Testis (tissue), 3 donors: Measurements from ENCODE around the gene ZMIZ1. TPM values are rescaled to one million over a fixed set of nuclear protein-coding genes. Genes with fewer than 3 reads are reported as not detected.

Source experiments
- DNase-seq: peaks from one replicate; pipeline ENCODE4 v3.0.0-alpha.2; 2019
- H3K27ac ChIP-seq, 2 donors: fragments of 200-600 bp; sonication (generic); one replicate each; pipeline ENCODE4 v1.5.1; 2019
- H3K27me3 ChIP-seq: fragments of 200-600 bp; sonication (generic); one replicate; pipeline ENCODE4 v1.5.1; 2019
- H3K36me3 ChIP-seq: fragments of 200-600 bp; sonication (generic); one replicate; pipeline ENCODE4 v1.5.1; 2017; ENCODE audit warnings: low read depth; ENCODE audit errors: missing control alignments
- H3K4me1 ChIP-seq: fragments of 200-600 bp; sonication (generic); one replicate; pipeline ENCODE4 v1.5.1; 2019
- H3K4me3 ChIP-seq, 2 donors: fragments of 200-600 bp; sonication (generic); one replicate each; pipeline ENCODE4 v1.5.1; 2017 to 2019
- H3K9me3 ChIP-seq: fragments of 200-600 bp; sonication (generic); one replicate; pipeline ENCODE4 v1.5.1; 2017
- POLR2A ChIP-seq: fragments of 450-650 bp; IDR thresholded peaks from one replicate; pipeline ENCODE4 v1.6.1; 2017; ENCODE audit warnings: antibody characterized with exemption, mild to moderate bottlenecking, moderate library complexity
- WGBS, 2 donors: methylation state at CpG; one replicate each; pipeline ENCODE4 v1.1.5; 2018; 5-methylcytosine and 5-hydroxymethylcytosine counted together
- intact Hi-C: fragments of 100-400 bp; cut with DNase I; formaldehyde crosslinking; loops from one replicate; pipeline ENCODE4 v1.15.1; 2023; ENCODE audit warnings: low total_unique reads
- polyA plus RNA-seq: library from polyadenylated mRNA; stranded (reverse); fragments of 350-450 nt; fragmentation: Illumina TruSeq; extraction: RNeasy Lipid Tissue Mini Kit (QIAGEN cat#74804); gene quantifications from one replicate; pipeline ENCODE4 v1.2.3, GENCODE V29; 2014; ENCODE audit warnings: low read depth, low replicate concordance; ENCODE audit not compliant: insufficient read depth
- total RNA-seq, 2 donors: library from RNA; depleted of rRNA; stranded (reverse); fragments of >200 nt; gene quantifications; one replicate each; pipeline ENCODE4 v1.2.3, GENCODE V29; 2016
- TF ChIP-seq, protein P1 (sequence below), 3 experiments: fragments of 450-650 bp in 2 of 3; fragments of 200-600 bp in 1 of 3; sonication (generic) in 1 of 3; IDR thresholded peaks; one replicate each; pipeline ENCODE4 v1.5.1; 2016 to 2019; ENCODE audit warnings: antibody characterized with exemption in 3 of 3, mild to moderate bottlenecking in 2 of 3, moderate library complexity in 1 of 3

ZMIZ1 gene
- total and polyA plus RNA-seq, 3 donors from 2014 or later, result 15.2 to 22.0 (median 18.8) TPM

DNA sequence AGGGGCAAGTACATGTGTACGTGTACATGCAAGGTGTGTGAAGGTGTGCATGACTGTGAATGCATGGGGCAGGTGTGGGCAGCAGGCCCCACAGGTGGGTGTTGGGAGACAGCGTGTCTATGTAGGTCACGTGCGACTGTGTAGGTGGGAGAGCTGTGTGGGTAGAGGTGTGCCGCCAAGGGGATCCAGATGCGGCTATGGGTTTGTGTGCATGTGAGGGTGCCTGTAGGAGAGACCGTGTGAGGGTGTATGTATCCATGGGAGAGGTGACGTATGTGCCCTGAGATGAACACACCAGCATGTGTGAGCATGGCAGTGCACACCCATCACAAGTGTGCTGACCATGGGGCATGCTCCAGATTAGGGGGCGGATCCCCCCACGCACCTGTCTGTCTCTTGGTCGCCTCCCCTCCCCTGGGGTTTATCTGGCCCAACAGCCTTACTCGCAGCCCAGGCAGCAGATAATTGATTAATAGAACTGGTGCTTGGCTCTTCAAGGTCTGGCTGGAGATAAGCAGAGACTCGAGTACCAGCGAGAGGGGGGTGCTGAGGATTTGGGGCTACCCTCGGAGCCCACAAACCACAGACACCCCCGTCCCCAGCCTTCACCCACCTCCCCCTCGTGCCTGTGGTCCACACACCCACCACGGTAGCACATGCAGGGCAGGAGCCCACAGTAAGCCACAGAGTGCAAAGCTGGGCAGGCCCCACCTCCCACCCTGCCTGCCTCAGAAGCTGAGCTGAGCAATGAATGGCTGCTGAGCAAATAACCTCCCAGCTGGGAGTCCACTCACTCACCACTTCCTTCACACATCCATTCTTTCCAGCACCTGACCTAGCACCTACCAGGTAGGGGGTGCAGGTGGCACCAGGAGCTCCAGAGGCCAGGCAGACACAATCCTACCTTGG lies 41.4 kb upstream of the ZMIZ1 start:
- Histone ChIP-seq H3K4me3 (no peak overlapping the region), H3K27ac (no peak overlapping the region), H3K27me3 (no peaks in the 10 kb centered on the region), H3K9me3 (no peaks in the 10 kb centered on the region), H3K36me3 (no peaks in the 10 kb centered on the region), H3K4me1 (peaks cover 5% of the 10 kb centered on the region)
- intact Hi-C loops, result no loop called here
- TF ChIP-seq POLR2A, result no peak
- TF ChIP-seq, protein P1, sequence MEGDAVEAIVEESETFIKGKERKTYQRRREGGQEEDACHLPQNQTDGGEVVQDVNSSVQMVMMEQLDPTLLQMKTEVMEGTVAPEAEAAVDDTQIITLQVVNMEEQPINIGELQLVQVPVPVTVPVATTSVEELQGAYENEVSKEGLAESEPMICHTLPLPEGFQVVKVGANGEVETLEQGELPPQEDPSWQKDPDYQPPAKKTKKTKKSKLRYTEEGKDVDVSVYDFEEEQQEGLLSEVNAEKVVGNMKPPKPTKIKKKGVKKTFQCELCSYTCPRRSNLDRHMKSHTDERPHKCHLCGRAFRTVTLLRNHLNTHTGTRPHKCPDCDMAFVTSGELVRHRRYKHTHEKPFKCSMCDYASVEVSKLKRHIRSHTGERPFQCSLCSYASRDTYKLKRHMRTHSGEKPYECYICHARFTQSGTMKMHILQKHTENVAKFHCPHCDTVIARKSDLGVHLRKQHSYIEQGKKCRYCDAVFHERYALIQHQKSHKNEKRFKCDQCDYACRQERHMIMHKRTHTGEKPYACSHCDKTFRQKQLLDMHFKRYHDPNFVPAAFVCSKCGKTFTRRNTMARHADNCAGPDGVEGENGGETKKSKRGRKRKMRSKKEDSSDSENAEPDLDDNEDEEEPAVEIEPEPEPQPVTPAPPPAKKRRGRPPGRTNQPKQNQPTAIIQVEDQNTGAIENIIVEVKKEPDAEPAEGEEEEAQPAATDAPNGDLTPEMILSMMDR (IDR thresholded peaks at IDR 0.05), result no peak
- WGBS, 2 donors, result 63 to 86% methylated on average over 9 to 18 of the region's 18 CpGs
- DNase-seq, result no peak

DNA sequence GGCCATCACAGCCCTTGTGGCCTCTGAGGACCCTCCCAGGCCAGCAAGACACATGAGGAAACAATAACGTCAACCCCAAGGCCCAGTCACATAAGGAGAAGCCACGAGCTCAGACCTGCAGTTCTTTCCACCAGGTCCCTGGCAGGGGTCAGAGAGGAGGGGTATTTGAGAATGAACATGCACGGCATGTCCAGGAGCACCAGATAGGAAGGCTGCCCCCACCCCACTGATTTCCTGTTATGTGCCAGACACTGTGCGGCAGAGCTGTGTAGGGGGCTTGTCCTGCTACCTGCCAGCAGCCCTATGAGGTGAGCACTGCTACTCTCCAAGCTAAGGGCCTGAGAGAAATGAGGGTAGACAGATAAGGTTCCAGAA lies 40.7 kb upstream of the ZMIZ1 start:
- peaks cover 5% of the 10 kb centered on the region for H3K4me1 ChIP-seq
- intact Hi-C loops, result no loop called here
- DNase-seq, result no peak
- no peaks in the 10 kb centered on the region for H3K36me3 ChIP-seq
- no peaks in the 10 kb centered on the region for H3K27me3 ChIP-seq
- no peaks in the 10 kb centered on the region for H3K9me3 ChIP-seq
- WGBS, 2 donors, result 84 to 88% methylated on average over 4 of the region's 4 CpGs
- no peak overlapping the region for H3K27ac ChIP-seq
- no peak overlapping the region for H3K4me3 ChIP-seq
- TF ChIP-seq, protein P1 (IDR thresholded peaks at IDR 0.05), result no peak
- TF ChIP-seq POLR2A, result no peak

DNA sequence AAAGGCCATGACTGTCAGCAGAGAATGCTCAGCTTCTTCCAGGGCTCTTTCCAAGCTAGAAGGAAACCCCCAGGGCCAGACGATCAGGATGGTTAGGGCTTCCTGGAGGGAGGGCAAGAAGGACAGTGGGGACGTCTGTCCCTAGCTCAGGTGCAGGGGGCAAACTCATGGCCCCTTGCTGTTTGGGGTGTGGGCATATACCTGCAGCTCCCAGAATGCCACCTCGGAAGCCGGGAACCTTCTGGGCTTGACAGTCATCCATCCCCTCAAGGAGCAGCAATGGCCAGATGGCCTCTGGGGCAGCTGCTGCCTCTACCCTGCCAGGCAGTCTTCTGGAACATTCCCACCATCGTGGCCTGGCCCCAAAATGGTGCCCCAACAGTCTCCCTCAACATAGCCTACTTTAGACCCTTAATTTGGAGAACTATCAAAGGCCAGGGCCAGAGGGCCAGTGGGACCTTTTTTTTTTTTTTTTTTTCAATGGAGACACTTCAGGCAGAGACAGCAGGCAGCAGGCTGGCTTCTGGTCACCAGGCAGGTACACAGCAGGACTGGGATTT lies 40.2 kb upstream of the ZMIZ1 start:
- Histone ChIP-seq H3K4me1 (peaks cover under 1% of the 10 kb centered on the region), H3K27ac (no peak overlapping the region), H3K36me3 (no peaks in the 10 kb centered on the region), H3K27me3 (no peaks in the 10 kb centered on the region), H3K9me3 (no peaks in the 10 kb centered on the region), H3K4me3 (no peak overlapping the region)
- TF ChIP-seq, protein P1 (IDR thresholded peaks at IDR 0.05), result no peak
- TF ChIP-seq POLR2A, result no peak
- intact Hi-C loops, result no loop called here
- 92 to 95% methylated on average over 5 of the region's 5 CpGs for WGBS, 2 donors
- no peak for DNase-seq

DNA sequence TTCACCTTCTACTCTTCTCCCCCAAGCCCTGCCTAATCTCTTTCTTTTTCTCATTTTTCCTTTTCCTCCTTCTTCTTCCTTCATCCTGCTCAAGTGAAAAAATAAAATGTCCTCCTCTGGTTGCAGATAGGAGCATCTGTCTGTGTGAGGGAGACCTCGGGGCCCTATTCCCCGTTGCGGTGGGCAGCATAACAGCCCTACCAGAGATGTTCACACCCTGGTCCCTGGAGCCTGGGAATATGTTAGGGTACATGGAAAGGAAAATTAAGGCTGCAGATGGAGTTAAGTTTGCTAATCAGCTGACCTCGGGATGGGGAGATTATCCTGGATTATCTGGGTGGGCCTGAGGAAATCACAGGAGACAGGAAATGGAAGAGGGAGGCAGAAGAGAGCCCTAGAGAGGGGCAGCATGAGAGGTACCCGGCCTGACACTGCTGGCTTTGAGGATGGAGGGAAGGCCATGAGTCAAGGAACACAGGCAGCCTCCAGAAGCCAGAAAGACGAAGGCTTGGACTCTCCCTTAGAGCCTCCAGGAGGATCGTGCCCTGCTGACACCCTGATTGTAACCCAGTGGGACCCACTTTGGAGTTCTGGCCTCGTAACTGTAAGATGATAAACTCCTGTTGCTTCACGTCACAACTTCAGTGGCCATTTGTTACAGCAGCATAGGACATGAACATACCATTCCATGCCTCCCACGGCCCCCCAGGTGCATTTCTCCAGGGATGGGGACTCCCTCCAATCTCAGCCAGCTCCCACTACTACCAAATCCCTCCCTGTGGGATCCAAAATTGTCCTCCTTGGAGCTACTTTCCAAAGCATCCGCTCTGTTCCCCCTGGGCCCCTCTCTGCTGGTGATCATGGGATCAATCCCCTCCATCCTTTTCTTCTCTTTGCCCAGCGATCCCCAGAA lies 39.0 kb upstream of the ZMIZ1 start:
- H3K4me3 ChIP-seq, result no peak overlapping the region
- 89 to 92% methylated on average over 12 of the region's 12 CpGs for WGBS, 2 donors
- no peak for TF ChIP-seq POLR2A
- TF ChIP-seq, protein P1 (IDR thresholded peaks at IDR 0.05), result no peak
- intact Hi-C loops, result no loop called here
- H3K27ac ChIP-seq, result no peak overlapping the region
- no peaks in the 10 kb centered on the region for H3K27me3 ChIP-seq
- no peak for DNase-seq
- no peaks in the 10 kb centered on the region for H3K4me1 ChIP-seq
- no peaks in the 10 kb centered on the region for H3K9me3 ChIP-seq
- H3K36me3 ChIP-seq, result no peaks in the 10 kb centered on the region
